HL-60 (cell line): ENCODE data around the gene ZNF182.
"Not testable (repeated sequence)": the region's sequence is repeated elsewhere in the genome, so short reads cannot be mapped to it uniquely, and the experiment has no call there.

Experiments used
- DNase-seq, 2 experiments: peaks; one replicate each; pipeline ENCODE4 v3.0.0-alpha.2; 2010 to 2020; ENCODE audit warnings: low read depth in 1 of 2, low spot score in 1 of 2
- H3K27ac ChIP-seq: fragments of 250-450 bp; sonication (Bioruptor Pico); replicated peaks from 2 replicates; pipeline ENCODE4 v1.5.1; 2020; ENCODE audit warnings: mild to moderate bottlenecking, moderate library complexity
- H3K27me3 ChIP-seq: fragments of 250-450 bp; sonication (Bioruptor Pico); 2 replicates; pipeline ENCODE4 v1.5.1; 2021; ENCODE audit warnings: mild to moderate bottlenecking, moderate library complexity; ENCODE audit not compliant: insufficient read depth, poor library complexity, severe bottlenecking
- H3K4me3 ChIP-seq: replicated peaks from 2 replicates; pipeline ENCODE4 v1.5.1; 2011; ENCODE audit warnings: mild to moderate bottlenecking, control low read depth, low read length; ENCODE audit not compliant: insufficient read depth
- CTCF ChIP-seq: IDR thresholded peaks from one replicate; pipeline ENCODE4 v1.5.1; 2011; ENCODE audit warnings: low read length, control low read depth, inconsistent platforms; ENCODE audit not compliant: insufficient read depth
- GABPA ChIP-seq: IDR thresholded peaks from 2 replicates; pipeline ENCODE4 v1.6.1; 2012; ENCODE audit warnings: low read depth
- POLR2AphosphoS5 ChIP-seq: IDR thresholded peaks from 2 replicates; pipeline ENCODE4 v1.6.1; 2012; ENCODE audit warnings: low read depth
- REST ChIP-seq: IDR thresholded peaks from 2 replicates; pipeline ENCODE4 v1.6.1; 2012; ENCODE audit warnings: low read depth; ENCODE audit not compliant: insufficient replicate concordance
- SPI1 ChIP-seq: IDR thresholded peaks from 2 replicates; pipeline ENCODE4 v1.6.1; 2012; ENCODE audit warnings: low read depth, mild to moderate bottlenecking, borderline replicate concordance

ZNF182 gene

GRCh38 chrX:48021026-48021900, 17.5 kb upstream of the ZNF182 start:
- no peak overlapping the region for H3K4me3 ChIP-seq
- peak in 1 of 2 experiments; percentile 52 for DNase-seq
- peak overlapping the region; percentile 88 for H3K27ac ChIP-seq

GRCh38 chrX:48020472-48020871, 16.7 kb upstream of the ZNF182 start:
- H3K27ac ChIP-seq, H3K4me3 ChIP-seq, H3K27me3 ChIP-seq, DNase-seq: not testable (repeated sequence)

More at GRCh38 chrX:48021026-48021900, 17.5 kb upstream of the ZNF182 start:
- H3K27me3 ChIP-seq, result no peaks in the 10 kb centered on the region
- TF ChIP-seq POLR2AphosphoS5, result no peak
- TF ChIP-seq GABPA, result no peak
- TF ChIP-seq REST, result no peak
- no peak for TF ChIP-seq CTCF
- no peak for TF ChIP-seq SPI1

GRCh38 chrX:48019892-48020291, 16.1 kb upstream of the ZNF182 start:
- H3K4me3 ChIP-seq, H3K27ac ChIP-seq, H3K27me3 ChIP-seq, DNase-seq: not testable (repeated sequence)

GRCh38 chrX:48016583-48017310, 13.0 kb upstream of the ZNF182 start:
- H3K4me3 ChIP-seq, DNase-seq, H3K27ac ChIP-seq, H3K27me3 ChIP-seq: not testable (repeated sequence)

GRCh38 chrX:48009445-48009960, 5.7 kb upstream of the ZNF182 start:
- H3K4me3 ChIP-seq, H3K27me3 ChIP-seq, H3K27ac ChIP-seq, DNase-seq: not testable (repeated sequence)

- H3K4me3 ChIP-seq, H3K27ac ChIP-seq, DNase-seq, H3K27me3 ChIP-seq: not testable (repeated sequence)
These were observed 2.9 kb upstream of the ZNF182 start, which contains the start of gene SPACA5 for GRCh38 chrX:48006688-48007087. SPACA5 (plus strand) TSS chrX:48006988; CDS start chrX:48007803, 815 bp downstream.

GRCh38 chrX:48003367-48003757, 427 bp downstream of the ZNF182 start:
- Histone ChIP-seq H3K4me3 (peak overlapping the region; percentile 58), H3K27me3 (no peaks in the 10 kb centered on the region), H3K27ac (peak overlapping the region; percentile 86)
- TF ChIP-seq POLR2AphosphoS5 (no peak), SPI1 (no peak), GABPA (no peak), CTCF (no peak), REST (no peak)
- DNase-seq, result no peak
